ENCODE results near the gene CD36. TPM values are rescaled to one million over a fixed set of nuclear protein-coding genes. Genes with fewer than 3 reads are reported as not detected.

The CD36 gene
- total RNA-seq, 1 experiment from 2014 or later: 0.12 TPM

DNA sequence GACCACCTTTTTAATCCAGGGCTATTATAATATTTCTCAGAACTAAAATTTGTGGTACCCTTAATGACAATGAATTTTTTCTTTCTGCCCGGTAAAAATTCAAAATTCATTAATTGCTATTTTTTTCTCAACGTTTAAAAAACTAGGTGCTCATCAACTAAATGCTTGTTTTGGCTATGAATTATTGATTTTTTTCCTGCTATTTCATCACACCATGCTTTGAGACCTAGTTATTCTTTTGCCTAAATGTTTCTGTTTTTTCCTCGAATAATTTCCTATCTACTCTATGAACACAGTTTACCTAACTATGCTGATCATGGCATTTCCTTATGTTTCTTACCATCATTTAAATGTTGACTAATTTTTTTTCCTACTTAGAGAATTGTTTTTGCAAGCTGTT lies 5.6 kb upstream of the CD36 start:
- H3K9me3 Mint-ChIP-seq (ENCODE audit: unreplicated experiment): no peaks in the 10 kb centered on the region
- intact Hi-C loops (cut with micrococcal nuclease): loop anchor here (5.0 kb wide), 1 partner anchor 136 kb away; no protein-coding TSS in a partner anchor
- CTCF ChIA-PET: interaction anchor here (0.6 to 0.7 kb wide), 2 partner anchors 410 to 518 kb away, joined by 4 to 5 read pairs; no protein-coding TSS in a partner anchor
- no peaks in the 10 kb centered on the region for H3K36me3 Mint-ChIP-seq (ENCODE audit: insufficient read depth, unreplicated experiment)
- H3K27me3 Mint-ChIP-seq (ENCODE audit: insufficient read depth, unreplicated experiment): no peaks in the 10 kb centered on the region
- no peak overlapping the region for H3K27ac Mint-ChIP-seq (ENCODE audit: low read depth, unreplicated experiment)
- POLR2A ChIA-PET: interaction anchor here (1.1 to 1.9 kb wide), 2 partner anchors 90 to 95 kb away, joined by 3 to 5 read pairs; no protein-coding TSS in a partner anchor
- H3K4me3 Mint-ChIP-seq (ENCODE audit: unreplicated experiment): no peak overlapping the region
- peaks cover 21% of the 10 kb centered on the region for H3K4me1 Mint-ChIP-seq (ENCODE audit: insufficient read depth, unreplicated experiment)
- no TSS peak for BruUV-seq (replicated peaks)
- no peak for DNase-seq (ENCODE audit: unreplicated experiment)
- no peak for TF ChIP-seq CTCF (IDR thresholded peaks at IDR 0.05; ENCODE audit: unreplicated experiment)

DNA sequence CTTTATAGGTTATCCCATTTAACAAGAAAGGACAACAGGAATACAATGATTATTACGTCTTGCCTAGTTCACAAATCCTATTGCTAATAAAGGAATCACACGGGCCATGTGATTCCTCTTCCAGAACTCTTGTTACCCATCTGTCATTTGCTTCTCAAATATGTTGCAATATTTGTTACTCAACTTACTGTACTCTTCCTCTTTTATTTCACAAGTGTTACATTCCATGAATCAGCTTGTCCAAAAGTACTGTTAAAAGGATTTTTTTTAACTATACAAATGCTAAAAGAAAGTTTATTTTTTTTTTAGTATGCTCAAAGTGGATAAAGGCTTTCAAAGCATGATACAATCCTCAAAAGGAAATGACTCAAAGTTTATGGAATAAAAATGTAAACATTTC lies 3.9 kb upstream of the CD36 start:
- TF ChIP-seq CTCF (IDR thresholded peaks at IDR 0.05; ENCODE audit: unreplicated experiment): no peak
- intact Hi-C loops (cut with micrococcal nuclease): loop anchor here (5.0 kb wide), 1 partner anchor 137 kb away; no protein-coding TSS in a partner anchor
- H3K36me3 Mint-ChIP-seq (ENCODE audit: insufficient read depth, unreplicated experiment): no peaks in the 10 kb centered on the region
- BruUV-seq (replicated peaks): no TSS peak
- H3K4me1 Mint-ChIP-seq (ENCODE audit: insufficient read depth, unreplicated experiment): peaks cover 21% of the 10 kb centered on the region
- H3K27me3 Mint-ChIP-seq (ENCODE audit: insufficient read depth, unreplicated experiment): no peaks in the 10 kb centered on the region
- peak overlapping the region; percentile 71 for H3K27ac Mint-ChIP-seq (ENCODE audit: low read depth, unreplicated experiment)
- POLR2A ChIA-PET: interaction anchor here (0.8 to 3.2 kb wide), 6 partner anchors 8 to 163 kb away, joined by 3 to 13 read pairs (median 6); no protein-coding TSS in a partner anchor
- H3K4me3 Mint-ChIP-seq (ENCODE audit: unreplicated experiment): no peak overlapping the region
- CTCF ChIA-PET: interaction anchor here (0.6 to 1.0 kb wide), 5 partner anchors 11 to 532 kb away, joined by 3 read pairs; no protein-coding TSS in a partner anchor
- H3K9me3 Mint-ChIP-seq (ENCODE audit: unreplicated experiment): no peaks in the 10 kb centered on the region
- DNase-seq (ENCODE audit: unreplicated experiment): peak; percentile 86

GRCh38 chr7:80635533-80635932 lies 2.9 kb upstream of the CD36 start:
- peak overlapping the region; percentile 71 for H3K27ac Mint-ChIP-seq (ENCODE audit: low read depth, unreplicated experiment)
- BruUV-seq (replicated peaks): no TSS peak
- no peak for TF ChIP-seq CTCF (IDR thresholded peaks at IDR 0.05; ENCODE audit: unreplicated experiment)
- no peak overlapping the region for H3K4me3 Mint-ChIP-seq (ENCODE audit: unreplicated experiment)
- no peaks in the 10 kb centered on the region for H3K36me3 Mint-ChIP-seq (ENCODE audit: insufficient read depth, unreplicated experiment)
- no peaks in the 10 kb centered on the region for H3K27me3 Mint-ChIP-seq (ENCODE audit: insufficient read depth, unreplicated experiment)
- intact Hi-C loops (cut with micrococcal nuclease): no loop called here
- DNase-seq (ENCODE audit: unreplicated experiment): no peak
- no peaks in the 10 kb centered on the region for H3K9me3 Mint-ChIP-seq (ENCODE audit: unreplicated experiment)
- ChIA-PET CTCF (interaction anchor here (1.0 kb wide), 1 partner anchor 207 kb away, joined by 3 read pairs; no protein-coding TSS in a partner anchor), POLR2A (interaction anchor here (0.8 to 3.2 kb wide), 4 partner anchors 9 to 12 kb away, joined by 3 to 13 read pairs (median 6); no protein-coding TSS in a partner anchor)
- H3K4me1 Mint-ChIP-seq (ENCODE audit: insufficient read depth, unreplicated experiment): peaks cover 15% of the 10 kb centered on the region

DNA sequence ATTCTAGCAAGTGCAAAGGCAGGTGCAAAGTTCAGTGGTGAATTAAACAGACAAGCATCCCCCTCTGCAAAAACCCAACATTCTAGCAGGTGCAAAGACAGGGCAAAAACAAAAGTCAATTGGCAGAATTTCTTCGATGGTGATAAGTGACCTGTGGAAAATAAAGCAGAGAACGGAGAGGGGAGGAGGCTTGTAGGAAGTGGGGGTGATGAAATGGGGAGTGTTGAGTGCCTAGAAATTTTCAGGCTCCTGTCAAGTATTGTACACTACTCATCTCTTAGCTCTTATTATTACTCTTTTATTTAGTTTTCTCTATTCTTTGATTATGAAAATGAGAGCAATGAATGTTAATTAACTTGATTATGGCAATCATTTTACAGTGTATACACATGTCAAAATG lies 2.4 kb upstream of the CD36 start:
- Mint-ChIP-seq H3K27me3 (ENCODE audit: insufficient read depth, unreplicated experiment) (no peaks in the 10 kb centered on the region), H3K4me3 (ENCODE audit: unreplicated experiment) (no peak overlapping the region), H3K9me3 (ENCODE audit: unreplicated experiment) (no peaks in the 10 kb centered on the region), H3K4me1 (ENCODE audit: insufficient read depth, unreplicated experiment) (peaks cover 10% of the 10 kb centered on the region), H3K27ac (ENCODE audit: low read depth, unreplicated experiment) (no peak overlapping the region), H3K36me3 (ENCODE audit: insufficient read depth, unreplicated experiment) (no peaks in the 10 kb centered on the region)
- ChIA-PET CTCF (interaction anchor here (1.0 kb wide), 1 partner anchor 207 kb away, joined by 3 read pairs; no protein-coding TSS in a partner anchor), POLR2A (interaction anchor here (1.8 to 3.2 kb wide), 2 partner anchors 10 to 13 kb away, joined by 5 to 13 read pairs; no protein-coding TSS in a partner anchor)
- intact Hi-C loops (cut with micrococcal nuclease): no loop called here
- DNase-seq (ENCODE audit: unreplicated experiment): no peak
- BruUV-seq (replicated peaks): no TSS peak
- TF ChIP-seq CTCF (IDR thresholded peaks at IDR 0.05; ENCODE audit: unreplicated experiment): no peak

Measured in MCF 10A (cell line).